Lower leg skin (tissue), 4 donors: ENCODE measurements around the gene DNA2. TPM values are rescaled to one million over a fixed set of nuclear protein-coding genes. Genes with fewer than 3 reads are reported as not detected.

ENCODE experiments used
- DNase-seq, 2 donors: peaks; one replicate each; pipeline ENCODE4 v3.0.0-alpha.2; 2019; ENCODE audit warnings: low spot score in 2 of 2
- H3K4me3 ChIP-seq: fragments of 200-600 bp; sonication (generic); 2 replicates; pipeline ENCODE4 v1.5.1; 2017; ENCODE audit warnings: mild to moderate bottlenecking, low read depth; ENCODE audit not compliant: poor library complexity, severe bottlenecking
- CTCF ChIP-seq, 3 donors: fragments of 450-650 bp; IDR thresholded peaks; one replicate each; pipeline ENCODE4 v1.5.1; 2016; ENCODE audit warnings: antibody characterized with exemption in 3 of 3, mild to moderate bottlenecking in 3 of 3, moderate library complexity in 2 of 3
- POLR2A ChIP-seq, 2 donors: fragments of 450-650 bp; IDR thresholded peaks; one replicate each; pipeline ENCODE4 v1.6.1; 2016 to 2017; ENCODE audit warnings: antibody characterized with exemption in 2 of 2, mild to moderate bottlenecking in 1 of 2, moderate library complexity in 1 of 2
- WGBS, 2 donors: methylation state at CpG; one replicate each; pipeline ENCODE4 v1.1.5; 2018; 5-methylcytosine and 5-hydroxymethylcytosine counted together
- intact Hi-C: fragments of 100-400 bp; cut with DNase I; formaldehyde crosslinking; loops from one replicate; pipeline ENCODE4 v1.15.0; 2023; ENCODE audit warnings: low total_unique reads
- total RNA-seq, 4 donors: library from RNA; depleted of rRNA; stranded (reverse); fragments of >200 nt; gene quantifications; one replicate each; pipeline ENCODE4 v1.1.0, GENCODE V29; 2016

Gene DNA2
- total RNA-seq, 4 donors from 2014 or later, result 1.7 to 3.5 (median 2.2) TPM

GRCh38 chr10:68440898-68441297, 30.9 kb downstream of the DNA2 start:
- no peak overlapping the region for H3K4me3 ChIP-seq
- WGBS, 2 donors, result 95 to 97% methylated on average over 3 of the region's 3 CpGs
- DNase-seq, result no peak
- TF ChIP-seq POLR2A (IDR thresholded peaks at IDR 0.05) (no peak), CTCF (IDR thresholded peaks at IDR 0.05) (no peak)
- intact Hi-C loops, result no loop called here

- DNase-seq, result no peak
- intact Hi-C loops, result no loop called here
- TF ChIP-seq POLR2A (IDR thresholded peaks at IDR 0.05), result no peak
- no peak for TF ChIP-seq CTCF (IDR thresholded peaks at IDR 0.05)
- H3K4me3 ChIP-seq, result no peak overlapping the region
Measured at GRCh38 chr10:68435803-68436202, 36.0 kb downstream of the DNA2 start.

GRCh38 chr10:68434657-68435056, 37.1 kb downstream of the DNA2 start:
- intact Hi-C loops, result loop anchor here (5.0 kb wide), 1 partner anchor 192 kb away; no protein-coding TSS in a partner anchor
- no peak overlapping the region for H3K4me3 ChIP-seq
- 96 to 97% methylated on average over 4 of the region's 4 CpGs for WGBS, 2 donors
- TF ChIP-seq POLR2A (IDR thresholded peaks at IDR 0.05), result no peak
- TF ChIP-seq CTCF (IDR thresholded peaks at IDR 0.05), result no peak
- no peak for DNase-seq

GRCh38 chr10:68428396-68429104, 43.2 kb downstream of the DNA2 start:
- no peak for TF ChIP-seq POLR2A (IDR thresholded peaks at IDR 0.05)
- no peak for TF ChIP-seq CTCF (IDR thresholded peaks at IDR 0.05)
- no peak overlapping the region for H3K4me3 ChIP-seq
- intact Hi-C loops, result no loop called here
- 87 to 88% methylated on average over 5 of the region's 5 CpGs for WGBS, 2 donors
- DNase-seq, result no peak

- DNase-seq, result no peak
- TF ChIP-seq CTCF (IDR thresholded peaks at IDR 0.05) (no peak), POLR2A (IDR thresholded peaks at IDR 0.05) (no peak)
- intact Hi-C loops, result no loop called here
- 87 to 92% methylated on average over 20 of the region's 20 CpGs for WGBS, 2 donors
- no peak overlapping the region for H3K4me3 ChIP-seq
Measured at GRCh38 chr10:68424454-68425014, 47.2 kb downstream of the DNA2 start.
